ENCODE data around the gene POU6F2.

The POU6F2 gene

GRCh38 chr7:39197831-39198230 is 220.1 kb downstream of the POU6F2 start:
- DNase-seq = no peak

DNA sequence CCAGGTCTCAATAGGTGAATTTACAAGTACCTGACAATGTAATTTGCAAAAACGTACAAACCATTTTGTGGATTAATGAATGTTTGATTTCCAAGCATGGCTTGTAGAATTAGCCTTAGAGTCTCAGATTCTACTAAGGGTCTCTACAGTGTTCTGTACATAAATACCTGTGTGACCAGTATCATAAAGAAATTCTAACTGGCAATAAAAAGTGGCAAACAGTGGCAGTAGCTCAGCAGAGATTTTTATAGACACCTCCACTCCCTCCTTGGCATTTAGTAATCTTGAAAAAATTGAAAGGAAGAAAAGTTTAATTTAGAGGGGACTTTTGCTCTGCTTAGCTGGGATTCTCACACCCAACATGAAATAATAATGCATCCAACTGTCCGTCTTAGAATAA is 220.8 kb downstream of the POU6F2 start:
- DNase-seq = no peak

- DNase-seq = no peak
These were observed 221.3 kb downstream of the POU6F2 start for GRCh38 chr7:39199006-39199405.

DNA sequence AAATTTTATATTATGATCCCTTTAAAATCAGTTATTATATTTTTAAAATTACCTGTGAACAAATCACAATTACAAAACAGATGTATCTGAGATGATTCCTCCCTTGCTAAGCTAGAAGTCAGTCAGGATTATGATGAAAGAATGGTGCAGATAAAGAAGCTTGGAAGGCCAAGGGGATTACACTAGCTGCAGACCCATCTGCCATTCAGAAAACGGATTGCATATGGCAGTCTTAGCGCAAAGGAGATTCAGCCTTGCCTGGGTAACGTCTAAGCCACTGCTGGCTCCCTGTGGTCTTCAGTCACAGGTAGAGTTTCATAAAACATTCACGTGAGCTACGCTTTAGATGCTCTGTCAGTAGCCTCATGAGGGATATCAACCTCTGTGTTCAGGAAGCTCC is 222.2 kb downstream of the POU6F2 start:
- no peak for DNase-seq

DNA sequence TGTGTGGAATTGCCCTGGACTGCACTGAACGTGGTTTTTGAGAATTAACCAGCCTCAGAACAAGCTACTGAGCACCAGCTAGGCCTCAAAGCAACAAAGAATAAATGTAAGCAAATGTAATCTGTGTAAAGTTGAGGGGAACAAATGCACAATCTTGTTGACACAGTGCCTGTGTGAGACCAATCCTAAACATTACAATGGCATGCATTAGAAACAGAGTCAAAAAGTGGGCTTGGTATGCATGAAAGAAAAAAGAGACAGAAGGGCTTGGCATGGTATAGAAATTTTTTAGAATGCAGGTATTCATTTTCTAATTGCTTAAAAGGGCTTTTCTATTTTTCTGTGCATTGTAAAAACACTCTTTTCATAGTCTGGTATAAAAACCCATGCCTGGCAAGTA is 224.3 kb downstream of the POU6F2 start:
- no peak for DNase-seq

GRCh38 chr7:39210362-39210761 is 232.7 kb downstream of the POU6F2 start:
- DNase-seq = no peak

DNA sequence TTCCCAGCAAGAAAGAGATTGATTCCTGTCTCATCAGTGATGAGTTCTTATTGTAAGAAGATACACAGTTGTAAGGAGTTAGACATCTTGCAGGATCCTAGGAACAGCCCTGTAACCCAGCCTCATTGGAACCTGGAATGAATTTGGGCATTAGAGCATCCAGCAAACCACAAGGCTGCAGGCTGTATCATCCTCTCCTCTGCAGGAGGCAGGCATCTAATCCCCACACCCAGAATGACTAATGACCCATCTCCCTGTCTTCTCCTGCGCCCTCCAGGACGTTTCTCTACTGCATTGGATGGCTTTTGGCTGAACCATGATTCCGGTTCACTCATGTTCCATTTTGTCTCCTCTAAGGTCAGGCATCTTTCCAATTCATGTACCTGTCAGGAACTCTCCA is 233.9 kb downstream of the POU6F2 start:
- no peak for DNase-seq

GRCh38 chr7:39212876-39213275 is 235.2 kb downstream of the POU6F2 start:
- no peak for DNase-seq

DNA sequence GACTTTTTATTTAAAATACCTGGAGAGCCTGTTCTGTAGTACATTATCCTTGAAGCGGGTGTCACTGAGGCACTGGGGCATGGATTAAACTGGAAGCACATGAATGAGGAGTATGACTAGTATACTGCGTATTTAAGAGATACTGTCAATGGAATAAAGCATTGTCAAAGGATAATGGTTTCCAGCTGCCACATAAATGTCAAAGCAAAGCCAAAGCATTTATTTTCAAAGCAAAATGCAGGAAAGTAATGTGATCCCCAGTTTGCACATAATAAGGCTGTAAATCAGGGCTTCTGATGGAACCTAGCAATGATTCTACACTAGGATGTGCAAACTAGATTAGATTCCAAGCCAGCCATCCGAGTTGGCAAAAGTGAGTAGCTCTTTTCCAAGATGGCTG is 240.1 kb downstream of the POU6F2 start:
- DNase-seq = no peak

DNA sequence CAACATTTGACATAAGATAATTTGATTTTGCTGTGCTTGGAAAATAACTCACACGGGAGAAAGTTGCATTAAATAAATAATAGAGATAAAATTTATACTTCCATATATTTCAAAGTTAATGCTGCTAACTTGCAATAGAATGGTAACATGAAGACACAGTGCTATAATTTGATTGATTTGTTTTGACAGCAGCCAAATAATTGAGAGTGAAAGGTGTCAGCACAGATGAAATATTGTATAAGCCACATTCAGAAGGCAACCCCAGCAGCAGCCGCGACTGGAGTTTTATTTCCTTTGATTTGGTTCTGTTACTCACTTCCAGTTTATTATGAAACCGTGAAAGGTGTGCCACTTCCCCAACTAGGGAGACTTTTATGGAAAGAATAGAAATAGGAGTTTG is 242.2 kb downstream of the POU6F2 start:
- DNase-seq = no peak

GRCh38 chr7:39221901-39222300 is 244.2 kb downstream of the POU6F2 start:
- no peak for DNase-seq

DNA sequence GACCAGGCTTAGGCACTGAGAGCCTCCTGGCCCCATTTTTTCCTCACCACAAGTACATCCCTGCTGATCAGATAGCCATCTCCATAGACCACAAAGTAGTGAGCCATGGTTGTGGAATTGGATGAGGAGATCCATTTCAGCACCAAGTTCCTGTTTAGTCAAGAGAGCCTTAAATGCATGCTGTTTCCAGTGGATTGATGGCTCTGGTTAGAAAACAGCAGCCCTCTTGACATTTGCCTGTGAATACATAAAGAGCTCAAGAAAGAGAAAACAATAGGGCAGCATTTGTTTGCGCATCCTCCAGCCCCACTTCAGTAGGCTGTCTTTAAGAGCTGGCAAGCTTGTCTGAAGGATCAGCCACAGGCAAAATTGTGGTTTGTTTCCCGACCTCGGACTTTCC is 251.2 kb downstream of the POU6F2 start:
- DNase-seq = no peak

- no peak for DNase-seq
These were observed 256.3 kb downstream of the POU6F2 start for GRCh38 chr7:39233851-39234529.

- DNase-seq = no peak
These were observed 260.6 kb downstream of the POU6F2 start for GRCh38 chr7:39238234-39238869.

DNA sequence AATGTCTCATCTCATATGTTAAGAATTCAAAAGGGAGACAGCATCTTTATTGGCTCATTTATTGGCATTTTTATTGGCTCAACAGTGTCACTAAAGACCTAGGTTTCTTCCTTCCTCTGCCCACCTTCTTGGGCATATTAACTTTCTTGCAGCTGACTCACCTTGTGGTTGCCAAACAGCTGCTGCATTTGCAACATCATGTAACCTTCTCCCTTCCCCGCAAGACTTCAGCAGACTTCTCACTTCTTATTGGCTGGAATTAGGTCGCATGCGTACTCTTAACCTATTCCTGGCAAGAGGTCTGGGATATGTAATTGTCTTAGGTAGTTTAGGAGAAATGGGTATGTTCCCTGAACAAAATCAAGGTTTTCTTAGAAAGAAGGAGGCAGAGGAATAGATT is 263.2 kb downstream of the POU6F2 start:
- DNase-seq = no peak

DNA sequence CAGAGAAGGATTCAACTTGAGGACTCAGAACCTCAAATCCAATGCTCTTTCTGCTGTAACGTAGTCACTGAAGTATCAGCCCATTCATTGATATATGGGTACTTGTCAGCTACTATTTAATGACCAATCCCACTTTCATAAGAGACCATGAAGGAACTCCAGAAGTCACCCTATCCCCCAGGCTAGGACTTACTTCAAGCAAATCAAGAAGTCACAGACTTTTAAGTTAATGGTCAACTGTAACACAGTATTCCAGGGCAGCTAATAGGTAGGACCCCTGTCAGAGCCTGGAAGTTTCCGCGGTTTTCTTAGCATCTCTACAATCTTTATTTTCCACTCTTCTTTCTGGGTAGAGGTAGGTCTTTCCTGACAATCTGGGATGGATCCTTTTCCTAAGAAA is 269.9 kb downstream of the POU6F2 start:
- no peak for DNase-seq

DNA sequence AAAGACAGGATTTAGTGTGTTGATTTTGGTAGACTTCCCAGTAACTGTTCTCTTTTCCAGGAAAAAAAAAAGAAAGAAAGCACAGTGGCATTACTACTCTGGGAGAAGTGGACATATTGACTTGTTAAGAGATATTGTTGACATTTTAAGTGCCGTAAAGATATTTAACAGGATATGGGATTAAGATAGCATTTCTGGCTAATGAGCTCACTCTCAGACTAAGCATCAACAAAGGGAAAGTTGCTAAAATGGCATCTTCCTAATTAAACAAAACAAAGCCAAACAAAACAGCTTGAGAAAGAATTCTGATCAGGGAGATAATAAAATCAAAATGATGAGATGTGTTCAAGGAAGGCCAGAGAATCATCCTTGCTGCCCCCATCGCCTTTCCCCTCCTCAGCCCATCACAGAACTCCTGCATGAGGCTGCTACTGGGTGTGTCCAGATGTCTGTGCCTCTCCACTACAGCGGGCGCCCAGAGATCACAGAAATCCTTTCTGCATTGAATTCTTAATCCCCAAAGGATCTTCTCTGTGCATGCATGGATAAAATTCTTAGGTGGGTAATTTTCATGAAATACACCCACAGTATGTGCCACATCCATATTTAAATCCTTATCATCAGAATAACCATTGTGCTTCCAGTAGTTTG is 270.5 kb downstream of the POU6F2 start:
- DNase-seq = no peak

GRCh38 chr7:39248692-39249090 is 271.0 kb downstream of the POU6F2 start:
- DNase-seq = no peak

GRCh38 chr7:39249635-39250152 is 272.0 kb downstream of the POU6F2 start:
- DNase-seq = no peak

- no peak for DNase-seq
These were observed 275.2 kb downstream of the POU6F2 start for GRCh38 chr7:39252916-39253315.

- DNase-seq = no peak
These were observed 281.8 kb downstream of the POU6F2 start for GRCh38 chr7:39259391-39260003.

DNA sequence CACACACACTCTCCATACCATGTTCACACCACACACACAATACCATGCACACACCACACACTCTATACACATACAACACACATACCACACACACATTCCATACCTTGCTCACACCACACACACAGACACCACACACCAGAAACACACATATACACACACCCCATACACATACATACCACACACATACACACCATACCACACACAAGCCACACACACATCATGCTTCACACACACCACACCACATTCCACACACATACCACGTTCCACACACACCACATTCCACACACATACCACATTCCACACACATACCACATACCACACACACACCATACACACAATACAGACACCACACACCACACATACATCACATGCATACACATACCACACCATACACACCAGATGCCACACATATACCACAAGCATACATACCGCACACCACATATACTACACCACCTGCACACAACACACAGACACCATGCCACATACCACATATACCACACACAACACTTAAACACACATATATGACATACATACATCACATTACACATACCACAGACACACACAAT is 282.7 kb downstream of the POU6F2 start:
- no peak for DNase-seq

DNA sequence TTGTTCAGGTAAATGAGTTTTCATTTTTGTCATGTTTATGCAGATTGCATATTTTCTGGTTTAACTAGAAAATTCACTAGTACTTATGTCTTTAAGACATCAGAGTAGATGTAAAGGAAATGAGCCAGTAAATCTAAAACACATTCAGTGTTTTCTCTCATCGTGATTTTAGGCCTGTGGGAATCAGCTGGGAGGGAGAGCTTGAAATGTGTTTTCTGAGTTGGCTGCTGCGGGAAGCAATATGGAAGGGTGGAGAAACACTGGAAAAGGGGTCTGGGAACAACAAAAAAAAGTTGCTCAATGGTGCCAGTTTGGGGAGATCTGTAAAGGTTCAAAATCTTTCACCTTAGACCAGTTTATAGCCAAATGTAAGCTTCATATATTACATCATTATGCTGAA is 284.1 kb downstream of the POU6F2 start:
- no peak for DNase-seq
